Activated CD4-positive, alpha-beta memory T cell treated with anti-CD3 and anti-CD28 coated beads for 36 hours (primary cell): ENCODE results near the gene NAXE. TPM values are rescaled to one million over a fixed set of nuclear protein-coding genes. Genes with fewer than 3 reads are reported as not detected.

Experiments used
- CTCF ChIA-PET: fragments of 350-600 bp; sonication (Branson Sonifier 250); formaldehyde crosslinking; loops from one replicate; lab custom pipeline; 2021; ENCODE audit warnings: antibody characterized with exemption, inconsistent platforms; lab: Charles Lee
- POLR2A ChIA-PET: fragments of 350-600 bp; sonication (Branson Sonifier 250); formaldehyde crosslinking; loops from one replicate; lab custom pipeline; 2021; ENCODE audit warnings: antibody characterized with exemption; lab: Charles Lee
- DNase-seq: peaks from one replicate; pipeline ENCODE4 v3.0.0-alpha.2; 2020
- H3K27ac Mint-ChIP-seq: one replicate; pipeline ENCODE4 v1.8.0; 2021; ENCODE audit warnings: mixed read lengths
- H3K27me3 Mint-ChIP-seq: one replicate; pipeline ENCODE4 v1.8.0; 2021; ENCODE audit warnings: mixed read lengths
- H3K36me3 Mint-ChIP-seq: one replicate; pipeline ENCODE4 v1.8.0; 2021; ENCODE audit warnings: mixed read lengths
- H3K4me1 Mint-ChIP-seq: one replicate; pipeline ENCODE4 v1.8.0; 2021; ENCODE audit warnings: low read depth, mixed read lengths
- H3K4me3 Mint-ChIP-seq: one replicate; pipeline ENCODE4 v1.8.0; 2021; ENCODE audit warnings: mild to moderate bottlenecking, mixed read lengths
- H3K9me3 Mint-ChIP-seq: one replicate; pipeline ENCODE4 v1.8.0; 2021; ENCODE audit warnings: mixed read lengths
- intact Hi-C: fragments of 100-400 bp; cut with micrococcal nuclease; formaldehyde crosslinking; loops from one replicate; pipeline ENCODE4 v1.15.1; 2023
- total RNA-seq, 2 experiments: library from RNA; stranded (reverse); gene quantifications; one replicate each; pipeline ENCODE4 v1.2.3, GENCODE V29; 2021

The NAXE gene
- total RNA-seq, 2 experiments from 2014 or later = 73.6 to 76.7 TPM

- POLR2A ChIA-PET = no interaction called here
- DNase-seq = peak; percentile 34
- intact Hi-C loops = no loop called here
Measured at GRCh38 chr1:156641761-156642264, 50.2 kb downstream of the NAXE start, which contains the start of gene BCAN. BCAN (plus strand) TSS chr1:156642117; CDS start chr1:156646055, 3,938 bp downstream.

GRCh38 chr1:156642265-156643048, 50.9 kb downstream of the NAXE start:
- Mint-ChIP-seq H3K4me1 (peaks cover 24% of the 10 kb centered on the region), H3K9me3 (no peaks in the 10 kb centered on the region), H3K27me3 (peaks cover 76% of the 10 kb centered on the region), H3K4me3 (no peak overlapping the region), H3K27ac (no peak overlapping the region), H3K36me3 (no peaks in the 10 kb centered on the region)
- ChIA-PET POLR2A (interaction anchor here (1.0 kb wide), 1 partner anchor 42 kb away, joined by 3 read pairs; no protein-coding TSS in a partner anchor), CTCF (interaction anchor here (1.0 to 5.2 kb wide), 9 partner anchors 15 to 162 kb away, joined by 3 to 34 read pairs (median 4); partner anchors contain the start of gene NES)
- intact Hi-C loops = no loop called here
- no peak for DNase-seq

More at GRCh38 chr1:156641761-156642264, 50.2 kb downstream of the NAXE start, which contains the start of gene BCAN:
- Mint-ChIP-seq H3K4me3 (no peak within 1 kb of the TSS), H3K27ac (no peak within 1 kb of the TSS), H3K27me3 (peaks cover 75% of the 10 kb centered on the region), H3K36me3 (no peaks in the 10 kb centered on the region), H3K4me1 (peaks cover 24% of the 10 kb centered on the region), H3K9me3 (no peaks in the 10 kb centered on the region)
- CTCF ChIA-PET = interaction anchor here (0.7 to 5.2 kb wide), 7 partner anchors 13 to 161 kb away, joined by 3 to 34 read pairs (median 5); no protein-coding TSS in a partner anchor

GRCh38 chr1:156643049-156643777, 51.6 kb downstream of the NAXE start:
- DNase-seq = no peak
- H3K27me3 Mint-ChIP-seq = peaks cover 80% of the 10 kb centered on the region
- no peaks in the 10 kb centered on the region for H3K36me3 Mint-ChIP-seq
- peaks cover 24% of the 10 kb centered on the region for H3K4me1 Mint-ChIP-seq
- ChIA-PET CTCF (interaction anchor here (0.8 to 5.2 kb wide), 9 partner anchors 15 to 257 kb away, joined by 3 to 34 read pairs (median 4); partner anchors contain the start of genes CRABP2 and NES), POLR2A (interaction anchor here (1.0 kb wide), 1 partner anchor 42 kb away, joined by 3 read pairs; no protein-coding TSS in a partner anchor)
- no peak overlapping the region for H3K4me3 Mint-ChIP-seq
- intact Hi-C loops = no loop called here
- no peak overlapping the region for H3K27ac Mint-ChIP-seq
- H3K9me3 Mint-ChIP-seq = no peaks in the 10 kb centered on the region

GRCh38 chr1:156643778-156644092, 52.2 kb downstream of the NAXE start:
- H3K9me3 Mint-ChIP-seq = no peaks in the 10 kb centered on the region
- H3K36me3 Mint-ChIP-seq = no peaks in the 10 kb centered on the region
- intact Hi-C loops = no loop called here
- ChIA-PET POLR2A (interaction anchor here (1.0 kb wide), 1 partner anchor 41 kb away, joined by 3 read pairs; no protein-coding TSS in a partner anchor), CTCF (interaction anchor here (0.8 to 5.2 kb wide), 9 partner anchors 15 to 258 kb away, joined by 3 to 34 read pairs (median 4); partner anchors contain the start of genes CRABP2 and NES)
- H3K4me3 Mint-ChIP-seq = no peak overlapping the region
- DNase-seq = peak; percentile 65
- H3K4me1 Mint-ChIP-seq = peaks cover 24% of the 10 kb centered on the region
- peaks cover 80% of the 10 kb centered on the region for H3K27me3 Mint-ChIP-seq
- H3K27ac Mint-ChIP-seq = no peak overlapping the region

Other genes with a start within 250 kb of the NAXE start
- not detected for gene RHBG, start 222.6 kb upstream of the NAXE start, total RNA-seq
- 10 to 100 TPM; 35.9 to 39.7 TPM for gene MEF2D, start 91.0 kb upstream of the NAXE start, total RNA-seq
- 10 to 100 TPM; 16.9 to 19.3 TPM for gene IQGAP3, start 19.2 kb upstream of the NAXE start, total RNA-seq
- under 1 TPM; 0.51 to 0.90 TPM for gene TTC24, start 12.1 kb upstream of the NAXE start, total RNA-seq
- gene GPATCH4, start 9.7 kb downstream of the NAXE start, total RNA-seq = 10 to 100 TPM; 40.2 to 43.2 TPM
- gene HAPLN2, start 27.6 kb downstream of the NAXE start, total RNA-seq = under 1 TPM; 0.21 to 0.34 TPM
- not detected for gene BCAN, start 50.3 kb downstream of the NAXE start, total RNA-seq
- under 1 TPM in 1 of 2 experiments, not detected in 1; 0.07 TPM for gene NES, start 85.6 kb downstream of the NAXE start, total RNA-seq
- gene CRABP2, start 113.8 kb downstream of the NAXE start, total RNA-seq = 1 to 10 TPM; 1.1 to 2.3 TPM
- 10 to 100 TPM; 43.0 to 46.3 TPM for gene METTL25B, start 136.7 kb downstream of the NAXE start, total RNA-seq
- 10 to 100 TPM; 35.6 to 36.8 TPM for gene ISG20L2, start 137.0 kb downstream of the NAXE start, total RNA-seq
- gene MRPL24, start 149.3 kb downstream of the NAXE start, total RNA-seq = 100 to 1,000 TPM; 105 to 106 TPM
- gene HDGF, start 159.9 kb downstream of the NAXE start, total RNA-seq = 100 to 1,000 TPM; 357 to 365 TPM
- 10 to 100 TPM; 58.6 to 67.2 TPM for gene PRCC, start 175.8 kb downstream of the NAXE start, total RNA-seq
- 100 to 1,000 TPM; 280 to 294 TPM for gene SH2D2A, start 225.1 kb downstream of the NAXE start, total RNA-seq